AG09309 (cell line): Measurements from ENCODE around the gene LTN1.

ENCODE experiments used
- DNase-seq: peaks from one replicate; pipeline ENCODE4 v3.0.0-alpha.2; 2010; ENCODE audit warnings: low read depth
- H3K4me3 ChIP-seq: 2 replicates; pipeline ENCODE4 v1.5.1; 2011; ENCODE audit warnings: mild to moderate bottlenecking, low read depth, low read length, moderate library complexity; ENCODE audit not compliant: control insufficient read depth
- TF ChIP-seq, protein P1 (sequence below): IDR thresholded peaks from 2 replicates; pipeline ENCODE4 v1.5.1; 2011; ENCODE audit warnings: mild to moderate bottlenecking, low read depth, low read length, inconsistent platforms; ENCODE audit not compliant: insufficient read depth, control insufficient read depth; ENCODE audit errors: missing control alignments

LTN1 gene

DNA sequence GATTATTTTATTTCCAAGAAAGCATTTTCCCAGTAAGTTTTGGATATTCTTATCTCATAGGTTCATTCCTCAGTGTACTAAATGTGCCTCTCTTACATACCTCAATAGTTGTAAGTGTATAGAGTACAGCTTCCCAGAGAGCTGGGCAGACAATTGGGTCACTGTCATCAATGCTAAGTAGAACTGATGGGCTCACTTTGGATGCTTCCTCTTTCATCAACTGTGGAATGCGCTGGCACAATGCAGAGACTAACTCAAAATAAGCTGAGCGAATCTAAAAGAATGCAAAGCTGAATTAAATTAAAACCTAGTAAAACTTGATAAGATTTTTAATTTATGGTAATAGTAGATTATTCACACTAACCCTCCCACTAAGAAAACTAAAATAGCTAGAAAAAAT, 21.5 kb downstream of the LTN1 start:
- DNase-seq, result no peak
- no peak overlapping the region for H3K4me3 ChIP-seq
- TF ChIP-seq, protein P1, sequence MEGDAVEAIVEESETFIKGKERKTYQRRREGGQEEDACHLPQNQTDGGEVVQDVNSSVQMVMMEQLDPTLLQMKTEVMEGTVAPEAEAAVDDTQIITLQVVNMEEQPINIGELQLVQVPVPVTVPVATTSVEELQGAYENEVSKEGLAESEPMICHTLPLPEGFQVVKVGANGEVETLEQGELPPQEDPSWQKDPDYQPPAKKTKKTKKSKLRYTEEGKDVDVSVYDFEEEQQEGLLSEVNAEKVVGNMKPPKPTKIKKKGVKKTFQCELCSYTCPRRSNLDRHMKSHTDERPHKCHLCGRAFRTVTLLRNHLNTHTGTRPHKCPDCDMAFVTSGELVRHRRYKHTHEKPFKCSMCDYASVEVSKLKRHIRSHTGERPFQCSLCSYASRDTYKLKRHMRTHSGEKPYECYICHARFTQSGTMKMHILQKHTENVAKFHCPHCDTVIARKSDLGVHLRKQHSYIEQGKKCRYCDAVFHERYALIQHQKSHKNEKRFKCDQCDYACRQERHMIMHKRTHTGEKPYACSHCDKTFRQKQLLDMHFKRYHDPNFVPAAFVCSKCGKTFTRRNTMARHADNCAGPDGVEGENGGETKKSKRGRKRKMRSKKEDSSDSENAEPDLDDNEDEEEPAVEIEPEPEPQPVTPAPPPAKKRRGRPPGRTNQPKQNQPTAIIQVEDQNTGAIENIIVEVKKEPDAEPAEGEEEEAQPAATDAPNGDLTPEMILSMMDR, result no peak

DNA sequence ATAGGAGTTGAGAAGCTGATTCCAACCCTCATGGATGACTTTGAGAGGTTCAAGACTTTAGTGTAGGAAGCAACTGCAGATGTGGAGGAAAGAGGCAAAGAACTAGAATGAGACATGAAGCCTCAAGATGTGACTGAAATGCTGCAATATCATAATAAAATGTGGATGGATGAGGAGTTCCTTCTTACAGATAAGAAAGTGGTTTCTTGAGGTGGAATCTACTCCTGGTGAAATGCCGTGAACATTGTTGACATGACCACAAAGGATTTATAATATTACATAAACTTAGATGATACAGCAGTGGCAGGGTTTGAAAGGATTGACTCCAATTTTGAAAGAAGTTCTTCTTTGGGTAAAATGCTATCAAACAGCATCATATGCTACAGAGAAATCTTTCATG, 28.8 kb downstream of the LTN1 start:
- TF ChIP-seq, protein P1, result no peak
- no peak overlapping the region for H3K4me3 ChIP-seq
- DNase-seq, result no peak

DNA sequence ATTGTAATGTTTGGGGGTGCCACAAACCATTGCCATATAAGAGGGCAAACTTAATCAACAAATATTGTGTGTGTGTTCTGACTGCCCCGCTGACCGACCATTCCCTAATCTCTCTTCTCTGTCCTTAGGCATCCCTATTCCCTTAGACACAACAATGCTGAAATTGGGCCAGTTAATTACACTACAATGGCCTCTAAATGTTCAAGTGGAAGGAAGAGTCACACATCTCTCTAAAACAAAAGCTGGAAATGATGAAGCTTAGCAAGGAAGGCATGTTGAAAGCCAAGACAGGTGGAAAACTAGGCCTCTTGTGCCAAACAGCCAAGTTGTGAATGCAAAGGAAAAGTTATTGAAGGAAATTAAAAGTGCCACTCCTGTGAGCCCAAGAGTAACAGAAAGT, 30.2 kb downstream of the LTN1 start:
- TF ChIP-seq, protein P1, result no peak
- no peak overlapping the region for H3K4me3 ChIP-seq
- no peak for DNase-seq

DNA sequence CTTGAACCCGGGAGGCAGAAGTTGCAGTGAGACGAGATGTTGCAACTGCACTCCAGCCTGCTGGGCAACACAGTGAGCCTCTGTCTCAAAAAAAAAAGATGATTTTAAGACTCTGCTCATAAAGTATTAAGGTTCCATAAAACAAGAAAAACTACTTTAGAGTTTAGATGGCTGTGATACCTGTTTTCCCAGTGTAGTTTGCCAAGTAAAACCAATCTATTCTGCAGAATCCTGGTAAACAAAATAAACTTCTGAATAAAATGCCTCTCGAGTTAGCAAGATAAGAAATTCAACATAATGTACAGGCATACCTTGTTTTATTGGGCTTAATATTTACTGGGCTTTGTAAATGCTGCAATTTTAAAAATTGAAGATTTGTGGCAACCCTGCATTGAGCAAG, 30.8 kb downstream of the LTN1 start:
- H3K4me3 ChIP-seq, result no peak overlapping the region
- no peak for DNase-seq
- TF ChIP-seq, protein P1, result no peak

DNA sequence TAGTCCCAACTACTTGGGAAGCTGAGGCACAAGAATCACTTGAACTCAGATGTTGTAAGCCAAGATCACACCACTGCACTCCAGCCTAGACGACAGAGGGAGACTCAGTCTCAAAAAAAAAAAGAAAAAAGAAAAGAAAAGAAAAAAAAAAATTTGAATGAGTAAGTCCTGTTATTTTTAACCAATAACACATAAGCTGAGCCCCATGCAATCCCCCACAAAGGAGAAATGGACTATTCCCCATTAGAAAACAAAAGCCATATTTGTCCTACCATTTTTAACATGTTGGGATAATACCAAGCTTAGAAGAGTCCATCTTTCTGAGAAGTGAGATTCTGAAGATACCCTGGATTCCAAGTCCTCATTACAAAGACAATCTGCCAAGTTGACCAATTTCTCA, 32.4 kb downstream of the LTN1 start:
- no peak overlapping the region for H3K4me3 ChIP-seq
- DNase-seq, result no peak
- TF ChIP-seq, protein P1, result no peak

DNA sequence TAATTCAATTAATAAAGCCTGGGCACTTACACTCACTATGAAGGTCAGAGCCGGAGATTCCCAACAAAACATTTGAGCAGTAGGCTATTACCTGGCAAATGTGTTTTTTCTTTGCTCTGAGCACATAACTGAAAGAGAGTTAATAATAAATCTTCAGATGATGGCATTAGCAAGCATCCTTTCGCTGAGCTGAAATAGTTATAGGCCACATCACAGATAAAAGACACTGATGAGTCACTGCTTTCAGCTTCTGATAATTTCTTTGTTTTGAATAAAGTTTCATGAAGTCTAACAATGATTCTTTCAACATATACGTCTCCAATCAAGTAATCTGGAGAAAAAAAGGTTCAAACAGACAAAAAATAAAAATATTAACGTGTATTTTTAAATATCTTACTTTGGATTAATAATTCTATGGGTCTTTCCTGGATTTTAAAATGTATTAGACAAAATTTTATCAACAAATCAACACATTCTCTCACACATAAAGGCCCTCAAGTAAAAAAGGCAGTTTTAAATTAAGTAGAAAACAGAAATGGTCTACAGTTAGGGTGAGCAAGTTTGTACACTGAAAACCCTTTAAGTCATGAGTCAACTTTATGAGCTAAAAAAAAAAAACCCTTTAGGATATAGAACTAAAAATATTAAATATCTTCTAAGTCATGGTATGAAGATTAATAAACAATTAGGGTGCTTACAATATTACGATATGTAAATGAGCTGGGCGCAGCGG, 33.1 kb downstream of the LTN1 start:
- TF ChIP-seq, protein P1, result no peak
- no peak overlapping the region for H3K4me3 ChIP-seq
- peak; percentile 39 for DNase-seq
